SK-N-SH (cell line): ENCODE data around the gene PTPRG. TPM values are rescaled to one million over a fixed set of nuclear protein-coding genes. Genes with fewer than 3 reads are reported as not detected.

Source experiments
- CTCF ChIA-PET: fragments of 300-600, 350-600 bp; formaldehyde crosslinking; extraction: SDS; loops from one replicate; lab custom pipeline; 2021; lab: Yijun Ruan, JAX
- POLR2A ChIA-PET: fragments of 350-600 bp; sonication (Branson Sonifier 250); formaldehyde crosslinking; extraction: SDS; loops from one replicate; lab custom pipeline; 2020; ENCODE audit warnings: antibody characterized with exemption, inconsistent platforms; lab: Yijun Ruan, JAX
- DNase-seq: peaks from one replicate; pipeline ENCODE4 v3.0.0; 2012
- H2AFZ ChIP-seq: fragments of 200-600 bp; sonication (generic); 2 replicates; pipeline ENCODE4 v1.8.1; 2016; ENCODE audit warnings: antibody characterized with exemption, mild to moderate bottlenecking, low read depth
- H3F3A ChIP-seq: fragments of 200-600 bp; sonication (generic); replicated peaks from 2 replicates; pipeline ENCODE3; 2016; ENCODE audit warnings: antibody characterized with exemption, mild to moderate bottlenecking; ENCODE audit not compliant: insufficient read depth
- H3K27ac ChIP-seq, 2 experiments: fragments of 200-500 bp in 1 of 2; fragments of 200-600 bp in 1 of 2; sonication (Bioruptor generic) in 1 of 2; sonication (generic), shearing (Covaris generic) in 1 of 2; 2 replicates each; pipeline versions ENCODE4 v1.5.1 to v1.6.1; 2014 to 2016; ENCODE audit warnings: low read depth in 2 of 2, inconsistent platforms in 1 of 2, low read length in 1 of 2, mild to moderate bottlenecking in 1 of 2, mixed read lengths in 1 of 2
- H3K27me3 ChIP-seq: fragments of 200-600 bp; sonication (generic), shearing (Covaris generic); 2 replicates; pipeline ENCODE4 v1.6.1; 2016; ENCODE audit warnings: mixed run types; ENCODE audit not compliant: insufficient read depth
- H3K36me3 ChIP-seq, 2 experiments: fragments of 200-500 bp in 1 of 2; fragments of 200-600 bp in 1 of 2; sonication (Bioruptor generic) in 1 of 2; sonication (generic) in 1 of 2; replicated peaks in 1 of 2; 2 replicates each; pipeline versions ENCODE3 to v1.5.1; 2014 to 2016; ENCODE audit warnings: low read length in 1 of 2, mild to moderate bottlenecking in 1 of 2; ENCODE audit not compliant: insufficient read depth in 2 of 2, control insufficient read depth in 1 of 2
- H3K4me1 ChIP-seq, 2 experiments: fragments of 200-500 bp in 1 of 2; fragments of 200-600 bp in 1 of 2; sonication (Bioruptor generic) in 1 of 2; sonication (generic), shearing (Covaris generic) in 1 of 2; 2 replicates each; pipeline versions ENCODE4 v1.5.1 to v1.6.1; 2014 to 2016; ENCODE audit warnings: low read depth in 1 of 2, low read length in 1 of 2, mixed run types in 1 of 2; ENCODE audit not compliant: insufficient read depth in 2 of 2, control insufficient read depth in 1 of 2
- H3K4me2 ChIP-seq: fragments of 200-600 bp; sonication (generic), shearing (Covaris generic); 2 replicates; pipeline ENCODE4 v1.6.1; 2017; ENCODE audit warnings: mixed run types
- H3K4me3 ChIP-seq, 2 experiments: fragments of 200-500 bp in 1 of 2; fragments of 200-600 bp in 1 of 2; sonication (Bioruptor generic) in 1 of 2; sonication (generic), shearing (Covaris generic) in 1 of 2; 2 replicates each; pipeline versions ENCODE4 v1.5.1 to v1.8.1; 2014 to 2016; ENCODE audit warnings: low read depth in 2 of 2, inconsistent platforms in 1 of 2, low read length in 1 of 2, mild to moderate bottlenecking in 1 of 2, mixed read lengths in 1 of 2, moderate library complexity in 1 of 2
- H3K79me2 ChIP-seq: fragments of 200-600 bp; sonication (generic); 2 replicates; pipeline ENCODE4 v1.8.1; 2017; ENCODE audit warnings: mild to moderate bottlenecking; ENCODE audit not compliant: insufficient read depth
- H3K9ac ChIP-seq: fragments of 200-600 bp; sonication (generic); 2 replicates; pipeline ENCODE4 v1.6.1; 2017; ENCODE audit warnings: mixed run types
- H3K9me2 ChIP-seq: fragments of 200-600 bp; sonication (generic); 2 replicates; pipeline ENCODE4 v1.6.1; 2017; ENCODE audit warnings: mixed run types
- H3K9me3 ChIP-seq: fragments of 200-600 bp; sonication (generic); 2 replicates; pipeline ENCODE4 v1.6.1; 2017; ENCODE audit warnings: mixed run types, mild to moderate bottlenecking, moderate library complexity
- H4K20me1 ChIP-seq: fragments of 200-600 bp; sonication (generic); 2 replicates; pipeline ENCODE4 v1.6.1; 2017; ENCODE audit warnings: mild to moderate bottlenecking, mixed run types; ENCODE audit not compliant: insufficient read depth
- CHD2 ChIP-seq: fragments of 150-350 bp; IDR thresholded peaks from 2 replicates; pipeline ENCODE4 v1.6.1; 2018; ENCODE audit warnings: low read length; ENCODE audit not compliant: partially characterized antibody
- CTCF ChIP-seq: fragments of 200-600 bp; sonication (generic); IDR thresholded peaks from 2 replicates; pipeline ENCODE4 v1.6.1; 2017; ENCODE audit warnings: antibody characterized with exemption, mild to moderate bottlenecking, moderate library complexity
- EP300 ChIP-seq, 2 experiments: IDR thresholded peaks; 2 replicates each; pipeline versions ENCODE4 v1.4.0 to v1.6.1; 2012; ENCODE audit warnings: borderline replicate concordance in 1 of 2, low read depth in 1 of 2, low read length in 1 of 2
- FOXJ3 ChIP-seq: sonication (generic); formaldehyde crosslinking; IDR thresholded peaks from 2 replicates; pipeline ENCODE4 v1.5.1; 2020; ENCODE audit warnings: mild to moderate bottlenecking, missing genetic modification reagents
- FOXM1 ChIP-seq: IDR thresholded peaks from 2 replicates; pipeline ENCODE4 v1.4.0; 2012; ENCODE audit warnings: low read depth, mild to moderate bottlenecking
- GATA2 ChIP-seq: sonication (generic); formaldehyde crosslinking; IDR thresholded peaks from 2 replicates; pipeline ENCODE4 v1.5.0; 2020; ENCODE audit warnings: mild to moderate bottlenecking, missing genetic modification reagents
- JUND ChIP-seq: IDR thresholded peaks from 2 replicates; pipeline ENCODE4 v1.4.0; 2012
- POLR2AphosphoS5 ChIP-seq: IDR thresholded peaks from 2 replicates; pipeline ENCODE4 v1.6.1; 2012; ENCODE audit warnings: low read depth, low read length
- RAD21 ChIP-seq: IDR thresholded peaks from 2 replicates; pipeline ENCODE4 v1.6.1; 2012; ENCODE audit warnings: mild to moderate bottlenecking, low read length
- REST ChIP-seq: IDR thresholded peaks from 2 replicates; pipeline ENCODE4 v1.6.1; 2012; ENCODE audit warnings: mild to moderate bottlenecking, low read depth, low read length, moderate library complexity
- RFX5 ChIP-seq: IDR thresholded peaks from 2 replicates; pipeline ENCODE4 v1.6.1; 2012; ENCODE audit warnings: mild to moderate bottlenecking, improper control_type of control experiment, low read length
- RXRA ChIP-seq: IDR thresholded peaks from 2 replicates; pipeline ENCODE4 v1.4.0; 2012; ENCODE audit warnings: low read depth, mild to moderate bottlenecking, borderline replicate concordance
- TAF1 ChIP-seq: IDR thresholded peaks from 2 replicates; pipeline ENCODE4 v1.6.1; 2012; ENCODE audit warnings: low read depth, mild to moderate bottlenecking, low read length, moderate library complexity, borderline replicate concordance
- TCF12 ChIP-seq: IDR thresholded peaks from 2 replicates; pipeline ENCODE4 v1.4.0; 2012
- TEAD4 ChIP-seq: IDR thresholded peaks from 2 replicates; pipeline ENCODE4 v1.4.0; 2012; ENCODE audit warnings: mild to moderate bottlenecking, borderline replicate concordance; ENCODE audit not compliant: insufficient read depth
- USF1 ChIP-seq: IDR thresholded peaks from 2 replicates; pipeline ENCODE4 v1.4.0; 2012; ENCODE audit warnings: low read depth, borderline replicate concordance
- YY1 ChIP-seq: IDR thresholded peaks from 2 replicates; pipeline ENCODE4 v1.4.0; 2012; ENCODE audit warnings: low read depth, mild to moderate bottlenecking
- ZBTB33 ChIP-seq: IDR thresholded peaks from 2 replicates; pipeline ENCODE4 v1.4.0; 2012; ENCODE audit warnings: low read depth, borderline replicate concordance
- polyA plus RNA-seq, 3 experiments: library from polyadenylated mRNA; depleted of rRNA; stranded (reverse); fragments of >200 nt; gene quantifications; 2 replicates each; pipeline ENCODE4 v1.2.3, GENCODE V29; 2012

The PTPRG gene
- polyA plus RNA-seq, 1 of the 3 experiments (the other 2 are of a cell fraction) = 14.1 TPM

- H3K9ac ChIP-seq = no peak overlapping the region
- CTCF ChIA-PET = no interaction called here
- no peaks in the 10 kb centered on the region for H3K9me3 ChIP-seq
These were observed 29.9 kb downstream of the PTPRG start for GRCh38 chr3:61591300-61591699.

More at GRCh38 chr3:61591300-61591699, 29.9 kb downstream of the PTPRG start:
- no peak overlapping the region for H2AFZ ChIP-seq
- peaks cover 57% of the 10 kb centered on the region for H3K79me2 ChIP-seq
- H3F3A ChIP-seq = no peaks in the 10 kb centered on the region
- DNase-seq = no peak
- H3K27ac ChIP-seq = no peak overlapping the region
- H3K27me3 ChIP-seq = no peaks in the 10 kb centered on the region
- TF ChIP-seq TCF12 = no peak
- no peak for TF ChIP-seq CHD2
- no peak for TF ChIP-seq GATA2 (CRISPR knock-in tag)
- TF ChIP-seq JUND = no peak
- no peak for TF ChIP-seq ZBTB33
- TF ChIP-seq EP300 (IDR thresholded peaks at IDR 0.05; ENCODE audit: borderline replicate concordance in 1 of 2, low read depth in 1 of 2, low read length in 1 of 2) = no peak
- TF ChIP-seq REST = no peak
- no peak for TF ChIP-seq YY1
- TF ChIP-seq FOXM1 = no peak
- no peak for TF ChIP-seq TAF1
- TF ChIP-seq TEAD4 = no peak
- no peak for TF ChIP-seq CTCF
- TF ChIP-seq RFX5 = no peak
- no peak for TF ChIP-seq POLR2AphosphoS5
- no peak for TF ChIP-seq RXRA
- no peak for TF ChIP-seq RAD21
- TF ChIP-seq FOXJ3 (CRISPR knock-in tag) = no peak
- TF ChIP-seq USF1 = no peak
- H3K9me2 ChIP-seq = no peaks in the 10 kb centered on the region
- H4K20me1 ChIP-seq = peaks cover 5% of the 10 kb centered on the region; the same call in 1 of the 2 replicates
- H3K4me3 ChIP-seq = no peak overlapping the region
- H3K4me1 ChIP-seq = peaks cover 0 to 14% of the 10 kb centered on the region in 2 experiments; a peak in 2 of 4 replicates
- H3K36me3 ChIP-seq = no peaks in the 10 kb centered on the region
- H3K4me2 ChIP-seq = no peak overlapping the region
- POLR2A ChIA-PET = no interaction called here
